Ecto neural progenitor cell (in vitro differentiated cells): ENCODE measurements around the gene LIME1.

Source experiments
- DNase-seq: peaks from one replicate; pipeline ENCODE4 v3.0.0-alpha.2; 2018; ENCODE audit warnings: low spot score

LIME1 gene, protein sequence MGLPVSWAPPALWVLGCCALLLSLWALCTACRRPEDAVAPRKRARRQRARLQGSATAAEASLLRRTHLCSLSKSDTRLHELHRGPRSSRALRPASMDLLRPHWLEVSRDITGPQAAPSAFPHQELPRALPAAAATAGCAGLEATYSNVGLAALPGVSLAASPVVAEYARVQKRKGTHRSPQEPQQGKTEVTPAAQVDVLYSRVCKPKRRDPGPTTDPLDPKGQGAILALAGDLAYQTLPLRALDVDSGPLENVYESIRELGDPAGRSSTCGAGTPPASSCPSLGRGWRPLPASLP

GRCh38 chr20:63735859-63736718 lies at the start of gene LIME1:
Gene LIME1, plus strand, starts transcription at chr20:63736664. Its CDS starts 886 bp downstream, at chr20:63737550.
- DNase-seq: no peak

DNA sequence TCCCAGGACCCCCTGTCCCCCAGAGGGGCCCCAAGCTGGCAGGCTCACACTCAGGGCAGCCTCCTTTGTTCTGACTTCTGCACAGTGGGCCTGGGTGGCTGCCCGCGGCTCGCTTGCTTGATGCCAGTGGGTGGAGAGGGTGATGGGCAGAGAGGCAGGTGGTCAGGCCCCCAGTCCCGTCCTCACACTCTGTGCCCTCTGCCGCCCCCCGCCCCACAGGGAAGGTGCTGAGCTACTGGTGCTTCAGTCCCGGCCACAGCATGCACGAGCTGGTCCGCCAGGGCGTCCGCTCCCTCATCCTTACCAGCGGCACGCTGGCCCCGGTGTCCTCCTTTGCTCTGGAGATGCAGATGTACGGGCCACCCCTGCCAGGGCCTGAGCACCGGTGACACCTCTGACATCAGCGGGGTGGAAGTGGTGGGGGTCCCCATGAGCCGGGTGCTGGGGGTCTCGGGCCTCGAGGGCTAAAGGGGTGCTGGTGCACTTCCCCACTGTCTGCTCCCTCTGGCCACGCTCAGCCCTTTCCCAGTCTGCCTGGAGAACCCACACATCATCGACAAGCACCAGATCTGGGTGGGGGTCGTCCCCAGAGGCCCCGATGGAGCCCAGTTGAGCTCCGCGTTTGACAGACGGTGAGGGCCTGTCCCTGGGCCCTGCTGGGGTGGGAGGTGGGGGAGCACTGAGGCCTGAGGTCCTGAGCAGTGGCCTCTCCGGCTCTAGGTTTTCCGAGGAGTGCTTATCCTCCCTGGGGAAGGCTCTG lies 48.9 kb upstream of the LIME1 start:
- DNase-seq: no peak

DNA sequence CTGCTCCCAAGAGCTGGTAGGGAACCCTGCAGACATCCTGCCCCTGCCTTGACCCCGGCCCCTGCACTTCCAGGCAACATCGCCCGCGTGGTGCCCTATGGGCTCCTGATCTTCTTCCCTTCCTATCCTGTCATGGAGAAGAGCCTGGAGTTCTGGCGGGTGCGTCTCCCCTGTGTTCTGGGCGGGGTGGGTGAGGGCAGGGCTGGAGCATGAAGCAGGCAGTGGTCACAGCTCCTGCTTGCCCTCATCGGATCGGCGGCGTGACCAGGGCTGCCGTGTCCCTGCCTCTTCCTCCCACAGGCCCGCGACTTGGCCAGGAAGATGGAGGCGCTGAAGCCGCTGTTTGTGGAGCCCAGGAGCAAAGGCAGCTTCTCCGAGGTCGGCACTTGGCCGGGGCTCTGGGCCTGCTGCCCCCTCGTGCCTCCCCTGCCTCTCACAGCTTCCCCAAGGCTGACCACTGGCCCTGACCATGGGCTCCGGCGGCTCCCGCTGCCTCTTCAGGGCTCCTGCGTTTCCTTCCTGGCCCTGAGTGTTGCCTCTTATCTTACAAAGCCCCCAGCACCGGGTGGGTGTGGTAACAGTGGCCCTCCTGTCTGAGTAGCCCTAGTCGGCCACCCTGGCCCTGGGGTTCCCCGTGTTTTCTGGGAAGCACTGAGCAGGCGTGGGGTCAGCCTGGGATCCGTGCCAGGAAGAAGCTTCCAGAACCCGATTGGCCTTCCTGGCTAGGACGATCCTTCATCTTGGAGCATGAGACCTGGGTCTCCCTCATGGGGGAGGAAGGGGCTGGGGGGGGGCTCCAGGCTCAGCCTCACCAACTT lies 48.0 kb upstream of the LIME1 start:
- no peak for DNase-seq

DNA sequence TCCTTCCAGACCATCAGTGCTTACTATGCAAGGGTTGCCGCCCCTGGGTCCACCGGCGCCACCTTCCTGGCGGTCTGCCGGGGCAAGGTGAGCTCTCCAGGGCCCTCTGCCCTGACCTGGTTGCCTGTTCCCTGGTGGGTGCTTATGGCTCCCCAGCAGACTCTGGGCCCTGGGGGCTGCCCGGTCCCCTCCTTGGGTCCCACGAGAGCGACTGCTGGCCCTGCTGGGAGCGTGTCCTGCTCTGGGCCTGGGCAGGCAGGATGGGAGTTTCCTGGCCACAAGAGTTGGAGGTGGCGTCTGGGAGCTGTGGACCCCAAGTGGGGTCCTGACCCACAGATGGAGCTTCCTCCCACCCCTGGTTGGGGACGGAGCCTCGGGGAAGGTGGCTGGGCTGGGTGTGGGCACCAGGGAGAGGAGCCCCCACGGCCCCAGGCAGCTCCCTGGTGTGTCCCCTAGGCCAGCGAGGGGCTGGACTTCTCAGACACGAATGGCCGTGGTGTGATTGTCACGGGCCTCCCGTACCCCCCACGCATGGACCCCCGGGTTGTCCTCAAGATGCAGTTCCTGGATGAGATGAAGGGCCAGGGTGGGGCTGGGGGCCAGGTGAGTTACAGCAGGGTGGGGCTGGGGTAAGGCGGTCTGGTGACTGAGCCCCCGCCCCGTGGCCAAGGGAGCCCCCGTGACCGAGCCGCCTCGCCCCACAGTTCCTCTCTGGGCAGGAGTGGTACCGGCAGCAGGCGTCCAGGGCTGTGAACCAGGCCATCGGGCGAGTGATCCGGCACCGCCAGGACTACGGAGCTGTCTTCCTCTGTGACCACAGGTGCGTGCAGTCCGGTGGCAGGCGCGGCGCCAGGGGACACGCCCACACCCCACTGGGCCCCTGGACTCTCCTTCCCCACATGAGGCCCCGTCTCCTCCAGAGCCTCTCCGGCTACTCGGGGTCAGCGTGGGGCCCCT lies 47.1 kb upstream of the LIME1 start:
- DNase-seq: no peak

DNA sequence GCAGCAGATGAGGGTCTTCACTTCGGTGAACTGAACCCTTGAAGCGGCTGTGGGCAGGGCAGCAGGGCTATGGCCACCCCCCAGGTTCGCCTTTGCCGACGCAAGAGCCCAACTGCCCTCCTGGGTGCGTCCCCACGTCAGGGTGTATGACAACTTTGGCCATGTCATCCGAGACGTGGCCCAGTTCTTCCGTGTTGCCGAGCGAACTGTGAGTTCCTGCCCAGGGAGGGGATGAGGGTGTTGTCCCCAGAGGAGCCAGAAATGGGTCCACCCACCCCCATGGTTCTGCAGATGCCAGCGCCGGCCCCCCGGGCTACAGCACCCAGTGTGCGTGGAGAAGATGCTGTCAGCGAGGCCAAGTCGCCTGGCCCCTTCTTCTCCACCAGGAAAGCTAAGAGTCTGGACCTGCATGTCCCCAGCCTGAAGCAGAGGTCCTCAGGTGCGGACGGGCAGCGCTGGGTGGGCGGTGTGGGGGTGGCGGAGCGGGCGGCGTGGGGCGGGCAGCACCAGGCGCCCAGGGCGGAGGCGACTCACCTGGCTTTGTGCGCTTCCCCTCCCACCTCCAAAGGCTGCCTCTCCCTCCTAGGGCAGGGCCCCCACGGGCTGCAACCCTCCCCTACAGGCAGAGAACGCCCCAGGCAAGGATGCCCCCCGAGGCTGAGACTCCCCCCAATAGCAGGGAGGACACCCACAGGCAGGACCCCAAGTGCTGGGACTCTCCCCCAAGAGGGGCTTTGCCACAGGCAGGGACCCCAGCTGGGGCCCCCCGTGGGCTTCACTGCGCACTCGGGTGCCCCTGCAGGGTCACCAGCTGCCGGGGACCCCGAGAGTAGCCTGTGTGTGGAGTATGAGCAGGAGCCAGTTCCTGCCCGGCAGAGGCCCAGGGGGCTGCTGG lies 46.2 kb upstream of the LIME1 start:
- DNase-seq: no peak

GRCh38 chr20:63690898-63691710 lies 45.4 kb upstream of the LIME1 start:
- no peak for DNase-seq

DNA sequence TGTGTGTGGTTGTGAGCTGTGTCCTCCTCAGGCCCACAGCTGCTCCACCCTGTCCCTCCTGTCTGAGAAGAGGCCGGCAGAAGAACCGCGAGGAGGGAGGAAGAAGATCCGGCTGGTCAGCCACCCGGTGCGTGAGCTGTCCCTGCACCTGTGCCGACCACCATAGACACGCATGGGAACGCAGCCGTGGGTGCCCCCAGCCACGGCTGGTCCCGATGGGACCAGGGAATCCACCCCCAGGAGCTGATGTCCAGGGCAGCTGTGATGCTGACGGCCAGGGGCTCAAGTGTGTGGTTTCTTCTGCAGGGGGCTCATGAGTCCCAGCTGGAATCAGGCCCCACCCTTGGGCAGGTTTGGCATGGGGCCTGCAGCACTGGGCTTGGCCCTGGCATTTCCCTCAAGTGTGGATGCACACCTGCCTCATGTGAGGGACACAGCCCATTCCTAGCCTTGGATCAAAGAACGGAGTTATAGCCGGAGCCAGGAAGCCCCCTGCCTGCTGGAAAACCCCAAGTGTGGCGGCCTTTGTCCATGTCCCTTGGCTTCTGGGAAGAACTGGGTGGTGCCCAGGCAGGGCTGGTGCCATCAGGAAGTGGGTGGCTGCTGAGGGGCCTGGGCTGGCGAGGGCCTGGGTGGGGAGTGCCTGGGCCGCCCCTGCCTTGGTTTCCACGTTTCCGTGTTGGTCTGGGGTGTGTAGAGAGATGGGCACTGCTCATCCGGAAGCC lies 44.6 kb upstream of the LIME1 start:
- DNase-seq: no peak

- no peak for DNase-seq
Observed at GRCh38 chr20:63692436-63693082, 43.9 kb upstream of the LIME1 start.

- DNase-seq: no peak
Observed at GRCh38 chr20:63693083-63693732, 43.3 kb upstream of the LIME1 start.

- DNase-seq: no peak
Observed at GRCh38 chr20:63693733-63694583, 42.5 kb upstream of the LIME1 start.

- no peak for DNase-seq
Observed at GRCh38 chr20:63694584-63695423, 41.7 kb upstream of the LIME1 start.

DNA sequence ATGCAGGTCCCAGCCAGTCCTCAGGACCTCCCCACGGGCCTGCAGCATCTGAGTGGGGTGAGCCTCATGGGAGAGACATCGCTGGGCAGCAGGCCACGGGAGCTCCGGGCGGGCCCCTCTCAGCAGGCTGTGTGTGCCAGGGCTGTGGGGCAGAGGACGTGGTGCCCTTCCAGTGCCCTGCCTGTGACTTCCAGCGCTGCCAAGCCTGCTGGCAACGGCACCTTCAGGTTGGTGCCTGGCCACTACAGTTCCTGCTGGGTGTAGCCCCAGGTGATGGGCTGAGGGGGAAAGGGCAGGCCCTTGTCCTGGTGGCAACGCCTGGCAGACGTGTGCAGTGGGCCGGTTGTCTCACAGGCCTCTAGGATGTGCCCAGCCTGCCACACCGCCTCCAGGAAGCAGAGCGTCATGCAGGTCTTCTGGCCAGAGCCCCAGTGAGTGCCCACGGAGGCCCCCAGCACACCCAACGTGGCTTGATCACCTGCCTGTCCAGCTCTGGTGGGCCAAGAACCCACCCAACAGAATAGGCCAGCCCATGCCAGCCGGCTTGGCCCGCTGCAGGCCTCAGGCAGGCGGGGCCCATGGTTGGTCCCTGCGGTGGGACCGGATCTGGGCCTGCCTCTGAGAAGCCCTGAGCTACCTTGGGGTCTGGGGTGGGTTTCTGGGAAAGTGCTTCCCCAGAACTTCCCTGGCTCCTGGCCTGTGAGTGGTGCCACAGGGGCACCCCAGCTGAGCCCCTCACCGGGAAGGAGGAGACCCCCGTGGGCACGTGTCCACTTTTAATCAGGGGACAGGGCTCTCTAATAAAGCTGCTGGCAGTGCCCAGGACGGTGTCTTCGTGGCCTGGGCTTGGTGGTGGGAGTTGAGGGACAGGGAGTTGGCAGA lies 40.8 kb upstream of the LIME1 start:
- no peak for DNase-seq

GRCh38 chr20:63696306-63696627 lies 40.2 kb upstream of the LIME1 start:
- no peak for DNase-seq
